HCT116 (cell line): ENCODE data around the gene MYBPC3. TPM values are rescaled to one million over a fixed set of nuclear protein-coding genes. Genes with fewer than 3 reads are reported as not detected.

ENCODE experiments used
- ATAC-seq: fragments of 200-7000 bp; cut with Tn5 transposase; 2 replicates; pipeline ENCODE4 v1.9.1; 2020; ENCODE audit warnings: mild to moderate bottlenecking, moderate library complexity
- BruUV-seq: library from RNA; stranded (reverse); fragments of 400-500 nt; replicated peaks from 2 replicates; lab custom pipeline; 2021; lab: Mats Ljungman, UMichigan
- CTCF ChIA-PET: fragments of 300-600 bp; sonication (Branson Sonifier 250); formaldehyde crosslinking; loops from one replicate; lab custom pipeline; 2021; ENCODE audit warnings: antibody characterized with exemption; lab: Charles Lee
- POLR2A ChIA-PET: fragments of 300-600, 350-600 bp; sonication (Branson Sonifier 250); formaldehyde crosslinking; loops from one replicate; lab custom pipeline; 2021; ENCODE audit warnings: antibody characterized with exemption; lab: Charles Lee
- RAD21 ChIA-PET, 2 experiments: fragments of 300-600 bp; sonication (Branson Sonifier 250); formaldehyde crosslinking; loops; one replicate each; lab custom pipeline; 2023; ENCODE audit warnings: low total read pairs in 2 of 2; ENCODE audit not compliant: uncharacterized antibody in 2 of 2, unreplicated experiment in 2 of 2, low non-redundant PET in 1 of 2; lab: Charles Lee
- DNase-seq: peaks from one replicate; pipeline ENCODE4 v3.0.0-alpha.2; 2010; ENCODE audit warnings: low read depth, low spot score
- H2AFZ ChIP-seq: fragments of 200-600 bp; shearing (Covaris generic), sonication (generic); 2 replicates; pipeline ENCODE4 v1.6.1; 2017; ENCODE audit warnings: low read depth, mixed run types, mixed read lengths, antibody characterized with exemption, low read length; ENCODE audit not compliant: poor library complexity, severe bottlenecking
- H3K27ac ChIP-seq: 2 replicates; pipeline ENCODE4 v1.5.1; 2012; ENCODE audit warnings: low read depth, low read length
- H3K27me3 ChIP-seq: fragments of 200-600 bp; sonication (generic); 2 replicates; pipeline ENCODE4 v1.6.1; 2016; ENCODE audit warnings: mixed run types, low read length, mixed read lengths; ENCODE audit not compliant: insufficient read depth
- H3K36me3 ChIP-seq, 2 experiments: fragments of 200-500 bp in 1 of 2; fragments of 200-600 bp in 1 of 2; sonication (Bioruptor generic) in 1 of 2; sonication (generic) in 1 of 2; 2 replicates each; pipeline versions ENCODE4 v1.5.1 to v1.6.1; 2014 to 2016; ENCODE audit warnings: low read length in 2 of 2, inconsistent platforms in 1 of 2, mixed read lengths in 1 of 2, mixed run types in 1 of 2; ENCODE audit not compliant: insufficient read depth in 2 of 2, control insufficient read depth in 1 of 2
- H3K4me1 ChIP-seq, 2 experiments: fragments of 200-600 bp in 1 of 2; sonication (generic) in 1 of 2; 2 replicates each; pipeline versions ENCODE4 v1.5.1 to v1.6.1; 2012 to 2017; ENCODE audit warnings: low read length in 2 of 2, inconsistent platforms in 1 of 2, mild to moderate bottlenecking in 1 of 2, mixed read lengths in 1 of 2, mixed run types in 1 of 2, moderate library complexity in 1 of 2; ENCODE audit not compliant: insufficient read depth in 2 of 2, control insufficient read depth in 1 of 2
- H3K4me2 ChIP-seq: fragments of 200-600 bp; sonication (generic); 2 replicates; pipeline ENCODE4 v1.6.1; 2017; ENCODE audit warnings: mixed run types, low read length, mixed read lengths
- H3K4me3 ChIP-seq, 2 experiments: fragments of 200-600 bp in 1 of 2; sonication (generic) in 1 of 2; replicated peaks in 1 of 2; 2 replicates each; pipeline ENCODE4 v1.5.1; 2011 to 2016; ENCODE audit warnings: low read length in 2 of 2, control low read depth in 1 of 2, low read depth in 1 of 2, mild to moderate bottlenecking in 1 of 2, mixed read lengths in 1 of 2, mixed run types in 1 of 2
- H3K79me2 ChIP-seq: fragments of 200-600 bp; sonication (generic); 2 replicates; pipeline ENCODE4 v1.6.1; 2017; ENCODE audit warnings: mild to moderate bottlenecking, mixed run types, low read length, moderate library complexity, mixed read lengths; ENCODE audit not compliant: insufficient read depth
- H3K9ac ChIP-seq: fragments of 200-600 bp; sonication (generic); 2 replicates; pipeline ENCODE4 v1.6.1; 2016; ENCODE audit warnings: low read length, mixed read lengths
- H3K9me2 ChIP-seq: fragments of 200-600 bp; sonication (generic), shearing (Covaris generic); 2 replicates; pipeline ENCODE4 v1.6.1; 2017; ENCODE audit warnings: mixed run types, mild to moderate bottlenecking, moderate library complexity; ENCODE audit not compliant: insufficient read depth
- H3K9me3 ChIP-seq, 2 experiments: fragments of 200-500 bp in 1 of 2; fragments of 200-600 bp in 1 of 2; sonication (Bioruptor generic) in 1 of 2; sonication (generic) in 1 of 2; 2 replicates each; pipeline ENCODE4 v1.6.1; 2014 to 2017; ENCODE audit warnings: low read length in 2 of 2, mixed read lengths in 2 of 2, inconsistent platforms in 1 of 2, low read depth in 1 of 2, mild to moderate bottlenecking in 1 of 2, mixed run types in 1 of 2, moderate library complexity in 1 of 2; ENCODE audit not compliant: control insufficient read depth in 1 of 2, insufficient read depth in 1 of 2
- H4K20me1 ChIP-seq: fragments of 200-600 bp; sonication (generic), shearing (Covaris generic); 2 replicates; pipeline ENCODE4 v1.6.1; 2017; ENCODE audit warnings: mixed run types, mild to moderate bottlenecking, moderate library complexity; ENCODE audit not compliant: insufficient read depth
- EZH2 ChIP-seq: fragments of 200-600 bp; sonication (generic); IDR thresholded peaks from 2 replicates; pipeline ENCODE4 v1.6.1; 2017; ENCODE audit warnings: antibody characterized with exemption, mixed run types
- EZH2phosphoT487 ChIP-seq: fragments of 200-600 bp; IDR thresholded peaks from 2 replicates; pipeline ENCODE4 v1.6.1; 2018; ENCODE audit warnings: antibody characterized with exemption, borderline replicate concordance
- POLR2AphosphoS5 ChIP-seq: IDR thresholded peaks from 2 replicates; pipeline ENCODE4 v1.6.1; 2011; ENCODE audit warnings: mild to moderate bottlenecking, low read depth, low read length, moderate library complexity
- RAD21 ChIP-seq: IDR thresholded peaks from 2 replicates; pipeline ENCODE4 v1.6.1; 2012; ENCODE audit warnings: low read depth, mild to moderate bottlenecking
- SIN3A ChIP-seq: IDR thresholded peaks from 2 replicates; pipeline ENCODE4 v1.6.1; 2012; ENCODE audit warnings: low read depth
- SP1 ChIP-seq: IDR thresholded peaks from 2 replicates; pipeline ENCODE4 v1.6.1; 2012; ENCODE audit warnings: low read depth
- ZFX ChIP-seq: fragments of 450-650 bp; IDR thresholded peaks from 2 replicates; pipeline ENCODE4 v1.6.1; 2017
- intact Hi-C: fragments of 100-400 bp; cut with micrococcal nuclease; formaldehyde crosslinking; loops from 2 replicates; pipeline ENCODE4 v1.10.0; 2022
- total RNA-seq: library from RNA; stranded (reverse); gene quantifications from one replicate; pipeline ENCODE4 v1.2.1, GENCODE V29; 2021; ENCODE audit not compliant: unreplicated experiment
- TF ChIP-seq, protein P1 (sequence below): IDR thresholded peaks from 2 replicates; pipeline ENCODE4 v1.6.1; 2012; ENCODE audit warnings: low read depth
- TF ChIP-seq, protein P2 (sequence below): IDR thresholded peaks from 2 replicates; pipeline ENCODE4 v1.6.1; 2011; ENCODE audit warnings: mild to moderate bottlenecking, low read length, moderate library complexity; ENCODE audit not compliant: insufficient replicate concordance; ENCODE audit errors: extremely low read depth
- TF ChIP-seq, protein P3 (sequence below): IDR thresholded peaks from 2 replicates; pipeline ENCODE4 v1.6.1; 2012

MYBPC3 gene
- total RNA-seq, 1 experiment from 2014 or later: 0.25 TPM

DNA sequence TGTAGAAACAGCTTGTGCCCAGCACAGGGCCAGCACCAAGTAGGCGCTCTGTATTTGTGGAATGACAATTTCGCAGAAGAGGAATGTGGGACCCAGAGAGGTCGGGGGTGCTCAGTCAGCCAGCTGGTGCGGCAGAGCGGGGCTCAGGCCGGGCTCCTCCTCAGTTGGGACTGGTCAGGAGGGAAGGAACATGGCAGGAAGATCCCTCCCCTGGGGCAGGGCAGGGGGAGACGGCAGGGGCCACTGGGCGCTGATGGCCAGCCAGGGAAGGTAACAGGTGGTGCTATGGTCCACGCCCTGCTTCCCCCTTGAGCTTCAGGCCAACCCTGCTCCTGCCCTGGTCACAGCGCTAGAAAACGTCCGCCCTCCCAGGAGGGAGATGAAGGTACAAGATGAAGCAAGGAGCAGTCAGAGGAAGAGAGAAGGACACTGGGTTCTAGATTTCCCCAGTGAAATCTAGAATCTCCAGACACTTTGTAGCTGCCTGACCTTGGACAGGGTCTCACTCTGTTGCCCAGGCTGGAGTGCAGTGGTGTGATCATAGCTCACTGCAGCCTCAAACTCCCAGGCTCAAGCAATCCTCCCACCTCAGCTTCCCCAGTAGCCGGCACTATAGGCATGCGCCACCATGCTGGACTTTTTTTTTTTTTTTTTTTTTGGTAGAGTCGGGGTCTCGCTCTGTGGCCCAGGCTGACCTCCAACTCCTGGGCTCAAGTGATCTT is 39.4 kb upstream of the MYBPC3 start:
- no peak overlapping the region for H3K27ac ChIP-seq
- ChIA-PET RAD21 (no interaction called here), CTCF (interaction anchor here (1.4 kb wide), 1 partner anchor 17 kb away, joined by 5 read pairs; no protein-coding TSS in a partner anchor), POLR2A (no interaction called here)
- no peak overlapping the region for H3K9ac ChIP-seq
- no TSS peak for BruUV-seq
- no peak overlapping the region for H3K4me2 ChIP-seq
- H2AFZ ChIP-seq: no peak overlapping the region
- H3K79me2 ChIP-seq: no peaks in the 10 kb centered on the region
- no peaks in the 10 kb centered on the region for H3K9me3 ChIP-seq
- no peak for DNase-seq
- no peak for TF ChIP-seq ZFX
- TF ChIP-seq, protein P1, sequence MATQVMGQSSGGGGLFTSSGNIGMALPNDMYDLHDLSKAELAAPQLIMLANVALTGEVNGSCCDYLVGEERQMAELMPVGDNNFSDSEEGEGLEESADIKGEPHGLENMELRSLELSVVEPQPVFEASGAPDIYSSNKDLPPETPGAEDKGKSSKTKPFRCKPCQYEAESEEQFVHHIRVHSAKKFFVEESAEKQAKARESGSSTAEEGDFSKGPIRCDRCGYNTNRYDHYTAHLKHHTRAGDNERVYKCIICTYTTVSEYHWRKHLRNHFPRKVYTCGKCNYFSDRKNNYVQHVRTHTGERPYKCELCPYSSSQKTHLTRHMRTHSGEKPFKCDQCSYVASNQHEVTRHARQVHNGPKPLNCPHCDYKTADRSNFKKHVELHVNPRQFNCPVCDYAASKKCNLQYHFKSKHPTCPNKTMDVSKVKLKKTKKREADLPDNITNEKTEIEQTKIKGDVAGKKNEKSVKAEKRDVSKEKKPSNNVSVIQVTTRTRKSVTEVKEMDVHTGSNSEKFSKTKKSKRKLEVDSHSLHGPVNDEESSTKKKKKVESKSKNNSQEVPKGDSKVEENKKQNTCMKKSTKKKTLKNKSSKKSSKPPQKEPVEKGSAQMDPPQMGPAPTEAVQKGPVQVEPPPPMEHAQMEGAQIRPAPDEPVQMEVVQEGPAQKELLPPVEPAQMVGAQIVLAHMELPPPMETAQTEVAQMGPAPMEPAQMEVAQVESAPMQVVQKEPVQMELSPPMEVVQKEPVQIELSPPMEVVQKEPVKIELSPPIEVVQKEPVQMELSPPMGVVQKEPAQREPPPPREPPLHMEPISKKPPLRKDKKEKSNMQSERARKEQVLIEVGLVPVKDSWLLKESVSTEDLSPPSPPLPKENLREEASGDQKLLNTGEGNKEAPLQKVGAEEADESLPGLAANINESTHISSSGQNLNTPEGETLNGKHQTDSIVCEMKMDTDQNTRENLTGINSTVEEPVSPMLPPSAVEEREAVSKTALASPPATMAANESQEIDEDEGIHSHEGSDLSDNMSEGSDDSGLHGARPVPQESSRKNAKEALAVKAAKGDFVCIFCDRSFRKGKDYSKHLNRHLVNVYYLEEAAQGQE: no peak
- no peak for ATAC-seq
- intact Hi-C loops: no loop called here
- H3K9me2 ChIP-seq: no peaks in the 10 kb centered on the region
- H4K20me1 ChIP-seq: no peaks in the 10 kb centered on the region
- no peak overlapping the region for H3K4me3 ChIP-seq
- H3K4me1 ChIP-seq: no peaks in the 10 kb centered on the region
- no peaks in the 10 kb centered on the region for H3K36me3 ChIP-seq
- H3K27me3 ChIP-seq: no peaks in the 10 kb centered on the region

DNA sequence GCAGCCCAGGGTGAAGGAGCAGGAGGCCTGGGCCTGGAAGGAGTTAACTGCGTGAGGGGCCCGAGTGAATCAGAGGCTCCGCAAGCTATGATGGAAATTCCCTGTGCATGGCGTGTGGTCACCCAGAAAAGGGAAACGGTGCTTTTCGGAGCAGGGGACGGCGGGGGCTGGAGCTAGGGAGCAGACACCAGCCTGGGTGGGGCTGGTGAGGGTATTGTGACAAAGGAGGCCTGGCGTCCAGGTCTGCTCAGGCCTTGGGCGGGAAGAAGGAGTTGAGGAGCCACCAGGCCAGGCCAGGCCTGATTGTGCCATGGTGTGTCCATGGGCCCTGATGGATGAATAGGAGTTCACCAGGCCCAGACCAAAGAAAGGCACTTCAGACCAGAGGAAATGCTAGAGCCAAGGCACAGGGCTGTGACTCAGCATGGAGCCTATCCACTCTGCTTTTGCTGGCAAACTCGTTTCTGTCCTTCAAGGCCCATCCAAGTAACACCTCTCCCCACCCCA is 38.6 kb upstream of the MYBPC3 start:
- Histone ChIP-seq H2AFZ (no peak overlapping the region), H3K9ac (no peak overlapping the region), H3K36me3 (no peaks in the 10 kb centered on the region), H3K9me2 (no peaks in the 10 kb centered on the region), H4K20me1 (no peaks in the 10 kb centered on the region), H3K9me3 (no peaks in the 10 kb centered on the region), H3K4me2 (no peak overlapping the region), H3K79me2 (no peaks in the 10 kb centered on the region), H3K27me3 (no peaks in the 10 kb centered on the region), H3K4me1 (no peaks in the 10 kb centered on the region), H3K4me3 (no peak overlapping the region), H3K27ac (no peak overlapping the region)
- ATAC-seq: no peak
- DNase-seq: no peak
- RAD21 ChIA-PET: no interaction called here
- intact Hi-C loops: no loop called here
- CTCF ChIA-PET: interaction anchor here (1.4 kb wide), 1 partner anchor 17 kb away, joined by 5 read pairs; no protein-coding TSS in a partner anchor
- no TSS peak for BruUV-seq
- POLR2A ChIA-PET: no interaction called here
- TF ChIP-seq ZFX: no peak
- TF ChIP-seq EZH2: no peak
- TF ChIP-seq, protein P2, sequence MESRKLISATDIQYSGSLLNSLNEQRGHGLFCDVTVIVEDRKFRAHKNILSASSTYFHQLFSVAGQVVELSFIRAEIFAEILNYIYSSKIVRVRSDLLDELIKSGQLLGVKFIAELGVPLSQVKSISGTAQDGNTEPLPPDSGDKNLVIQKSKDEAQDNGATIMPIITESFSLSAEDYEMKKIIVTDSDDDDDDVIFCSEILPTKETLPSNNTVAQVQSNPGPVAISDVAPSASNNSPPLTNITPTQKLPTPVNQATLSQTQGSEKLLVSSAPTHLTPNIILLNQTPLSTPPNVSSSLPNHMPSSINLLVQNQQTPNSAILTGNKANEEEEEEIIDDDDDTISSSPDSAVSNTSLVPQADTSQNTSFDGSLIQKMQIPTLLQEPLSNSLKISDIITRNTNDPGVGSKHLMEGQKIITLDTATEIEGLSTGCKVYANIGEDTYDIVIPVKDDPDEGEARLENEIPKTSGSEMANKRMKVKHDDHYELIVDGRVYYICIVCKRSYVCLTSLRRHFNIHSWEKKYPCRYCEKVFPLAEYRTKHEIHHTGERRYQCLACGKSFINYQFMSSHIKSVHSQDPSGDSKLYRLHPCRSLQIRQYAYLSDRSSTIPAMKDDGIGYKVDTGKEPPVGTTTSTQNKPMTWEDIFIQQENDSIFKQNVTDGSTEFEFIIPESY: no peak
- no peak for TF ChIP-seq POLR2AphosphoS5
- no peak for TF ChIP-seq EZH2phosphoT487
- TF ChIP-seq SIN3A: no peak
- TF ChIP-seq RAD21: no peak
- TF ChIP-seq, protein P3, sequence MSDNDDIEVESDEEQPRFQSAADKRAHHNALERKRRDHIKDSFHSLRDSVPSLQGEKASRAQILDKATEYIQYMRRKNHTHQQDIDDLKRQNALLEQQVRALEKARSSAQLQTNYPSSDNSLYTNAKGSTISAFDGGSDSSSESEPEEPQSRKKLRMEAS: no peak
- TF ChIP-seq SP1: no peak
